HG02943 (cell line): ENCODE results near the gene TRAF1.
A peak's percentile ranks its signal among the peaks of the same experiment; 100 is the strongest.

Experiments
- ATAC-seq: cut with Tn5 transposase; IDR thresholded peaks from one replicate; pipeline ENCODE4 v1.9.1; 2021; ENCODE audit warnings: mild to moderate bottlenecking, low read depth, moderate library complexity; ENCODE audit not compliant: unreplicated experiment

TRAF1 gene

GRCh38 chr9:120873512-120873911 is 53.1 kb downstream of the TRAF1 start:
- no peak for ATAC-seq

GRCh38 chr9:120872791-120873502 is 53.6 kb downstream of the TRAF1 start:
- ATAC-seq: no peak

GRCh38 chr9:120870206-120870605 is 56.4 kb downstream of the TRAF1 start:
- no peak for ATAC-seq

GRCh38 chr9:120869726-120870125 is 56.9 kb downstream of the TRAF1 start:
- no peak for ATAC-seq

- ATAC-seq: no peak
Observed at GRCh38 chr9:120869360-120869687, 57.3 kb downstream of the TRAF1 start.

GRCh38 chr9:120868676-120869359 is 57.8 kb downstream of the TRAF1 start:
- peak; percentile 80 for ATAC-seq

GRCh38 chr9:120868339-120868675 is 58.3 kb downstream of the TRAF1 start:
- peak; percentile 15 for ATAC-seq

- ATAC-seq: no peak
Observed at GRCh38 chr9:120867676-120868338, 58.8 kb downstream of the TRAF1 start.

- no peak for ATAC-seq
Observed at GRCh38 chr9:120866651-120867050, 59.9 kb downstream of the TRAF1 start.

GRCh38 chr9:120865809-120866208 is 60.8 kb downstream of the TRAF1 start:
- ATAC-seq: no peak

GRCh38 chr9:120865176-120865575 is 61.4 kb downstream of the TRAF1 start:
- no peak for ATAC-seq

- no peak for ATAC-seq
Observed at GRCh38 chr9:120864719-120865118, 61.9 kb downstream of the TRAF1 start.

- ATAC-seq: no peak
Observed at GRCh38 chr9:120863833-120864232, 62.8 kb downstream of the TRAF1 start.

- ATAC-seq: no peak
Observed at GRCh38 chr9:120862452-120862851, 64.1 kb downstream of the TRAF1 start.

GRCh38 chr9:120861935-120862334 is 64.7 kb downstream of the TRAF1 start:
- ATAC-seq: no peak

- no peak for ATAC-seq
Observed at GRCh38 chr9:120860083-120860482, 66.5 kb downstream of the TRAF1 start.

GRCh38 chr9:120859361-120859760 is 67.2 kb downstream of the TRAF1 start:
- no peak for ATAC-seq

GRCh38 chr9:120857902-120858301 is 68.7 kb downstream of the TRAF1 start:
- no peak for ATAC-seq

GRCh38 chr9:120857481-120857880 is 69.1 kb downstream of the TRAF1 start:
- ATAC-seq: no peak

- no peak for ATAC-seq
Observed at GRCh38 chr9:120856700-120857099, 69.9 kb downstream of the TRAF1 start.

GRCh38 chr9:120855827-120856670 is 70.5 kb downstream of the TRAF1 start:
- ATAC-seq: no peak
